ENCODE measurements around the gene PPIL4. TPM values are rescaled to one million over a fixed set of nuclear protein-coding genes. Genes with fewer than 3 reads are reported as not detected.
"Not testable (repeated sequence)": the region's sequence is repeated elsewhere in the genome, so short reads cannot be mapped to it uniquely, and the experiment has no call there.

PPIL4 gene
- total RNA-seq, 2 experiments from 2014 or later = 21.6 to 36.3 TPM

DNA sequence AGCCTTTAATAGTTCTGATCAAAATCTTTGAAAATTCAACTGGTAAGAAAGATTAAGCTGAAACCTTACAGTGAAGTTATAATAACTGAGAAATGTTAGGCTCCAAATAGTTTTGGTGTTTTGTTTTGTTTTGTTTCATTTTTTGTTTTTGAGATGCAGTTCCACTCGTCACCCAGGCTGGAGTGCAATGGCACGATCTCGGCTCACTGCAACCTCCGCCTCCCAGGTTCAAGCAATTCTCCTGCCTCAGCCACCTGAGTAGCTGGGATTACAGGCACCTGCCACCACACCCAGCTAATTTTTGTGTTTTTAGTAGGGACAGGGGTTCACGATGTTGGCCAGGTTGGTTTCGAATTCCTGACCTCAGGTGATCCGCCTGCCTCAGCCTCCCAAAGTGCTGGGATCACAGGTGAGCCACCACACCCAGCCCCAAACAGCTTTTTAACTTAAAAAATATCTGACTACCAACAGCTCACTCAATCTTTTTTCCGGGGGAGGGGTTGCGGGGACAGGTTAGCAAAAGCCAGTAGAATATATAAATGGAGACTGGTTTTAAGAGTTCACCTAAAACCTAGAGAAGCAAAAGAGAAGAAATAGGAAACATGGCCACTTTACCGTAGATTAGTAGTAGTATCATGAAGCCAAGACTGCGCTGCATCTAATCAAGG is 50.4 kb downstream of the PPIL4 start:
- H3K4me2 ChIP-seq (ENCODE audit: low read length); H3K4me1 ChIP-seq (ENCODE audit: insufficient read depth, low read length, poor library complexity, severe bottlenecking); H2AFZ ChIP-seq (ENCODE audit: low read length); DNase-seq (ENCODE audit: low spot score); H3K9me3 ChIP-seq (ENCODE audit: low read length); H3K36me3 ChIP-seq (ENCODE audit: insufficient read depth, low read length); H3K27ac ChIP-seq (ENCODE audit: low read depth, low read length, poor library complexity, severe bottlenecking); H4K20me1 ChIP-seq (ENCODE audit: insufficient read depth, low read length); BruUV-seq (replicated peaks); H3K79me2 ChIP-seq (ENCODE audit: insufficient read depth, low read depth, low read length); intact Hi-C loops (cut with micrococcal nuclease; ENCODE audit: unreplicated experiment); CTCF ChIA-PET (ENCODE audit: unreplicated experiment); H3K9me2 ChIP-seq (ENCODE audit: insufficient read depth, low read length); H3K4me3 ChIP-seq (ENCODE audit: low read depth, low read length, poor library complexity, severe bottlenecking): not testable (repeated sequence)
- POLR2A ChIA-PET = interaction anchor here (0.6 to 1.7 kb wide), 4 partner anchors 8 to 303 kb away, joined by 3 to 6 read pairs (median 4); no protein-coding TSS in a partner anchor

DNA sequence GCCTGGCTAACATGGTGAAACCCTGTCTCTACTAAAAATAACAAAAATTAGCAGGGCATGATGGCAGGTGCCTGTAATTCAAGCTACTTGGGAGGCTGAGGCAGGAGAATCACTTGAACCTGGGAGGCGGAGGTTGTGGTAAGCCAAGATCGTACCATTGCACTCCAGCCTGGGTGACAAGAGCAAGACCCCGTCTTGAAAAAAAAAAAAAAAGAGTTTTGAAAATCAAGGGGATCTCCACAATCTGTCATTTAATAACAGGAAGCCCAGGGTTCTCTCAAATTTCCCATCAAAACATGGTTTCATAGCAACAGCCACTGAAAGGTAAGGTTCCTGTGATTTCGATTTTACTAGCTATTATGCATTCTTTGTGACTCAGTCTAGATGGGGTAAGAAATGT is 51.0 kb downstream of the PPIL4 start:
- intact Hi-C loops (cut with micrococcal nuclease; ENCODE audit: unreplicated experiment); DNase-seq (ENCODE audit: low spot score); H3K27ac ChIP-seq (ENCODE audit: low read depth, low read length, poor library complexity, severe bottlenecking); H3K79me2 ChIP-seq (ENCODE audit: insufficient read depth, low read depth, low read length); H3K4me3 ChIP-seq (ENCODE audit: low read depth, low read length, poor library complexity, severe bottlenecking); H3K9me2 ChIP-seq (ENCODE audit: insufficient read depth, low read length); H3K9me3 ChIP-seq (ENCODE audit: low read length); H3K4me2 ChIP-seq (ENCODE audit: low read length); H3K36me3 ChIP-seq (ENCODE audit: insufficient read depth, low read length); H3K4me1 ChIP-seq (ENCODE audit: insufficient read depth, low read length, poor library complexity, severe bottlenecking); H2AFZ ChIP-seq (ENCODE audit: low read length); H4K20me1 ChIP-seq (ENCODE audit: insufficient read depth, low read length); BruUV-seq (replicated peaks); CTCF ChIA-PET (ENCODE audit: unreplicated experiment): not testable (repeated sequence)
- POLR2A ChIA-PET = interaction anchor here (1.0 to 1.7 kb wide), 2 partner anchors 8 to 11 kb away, joined by 3 to 6 read pairs; no protein-coding TSS in a partner anchor

DNA sequence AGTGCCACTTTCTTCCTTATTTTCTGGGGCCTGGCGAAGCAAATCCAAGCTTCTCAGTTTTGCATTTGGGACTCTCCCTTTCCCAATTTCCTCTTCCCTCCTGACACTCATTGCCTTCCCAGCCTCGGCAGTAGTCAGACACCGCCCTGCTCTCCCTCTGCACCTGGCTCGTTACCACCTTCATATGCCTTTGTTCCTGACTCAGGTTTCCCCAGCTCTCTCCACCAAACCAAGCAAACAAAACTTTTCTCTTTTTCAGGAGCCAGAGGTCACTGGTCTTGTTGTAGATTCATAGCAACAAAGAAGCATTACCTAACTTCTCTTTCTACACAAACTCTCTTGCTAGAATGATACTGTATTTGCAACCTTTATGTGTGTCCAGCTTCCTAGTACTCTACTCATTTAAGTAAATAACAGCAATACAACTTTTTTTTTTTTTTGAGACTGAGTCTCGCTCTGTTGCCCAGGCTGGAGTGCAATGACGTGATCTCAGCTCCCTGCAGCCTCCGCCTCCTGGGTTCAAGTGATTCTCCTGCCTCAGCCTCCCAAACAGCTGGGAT is 52.0 kb downstream of the PPIL4 start:
- no peak overlapping the region for H3K4me2 ChIP-seq (ENCODE audit: low read length)

More for the DNA sequence above, 52.0 kb downstream of the PPIL4 start:
- Histone ChIP-seq H3K36me3 (ENCODE audit: insufficient read depth, low read length) (no peaks in the 10 kb centered on the region), H3K9me2 (ENCODE audit: insufficient read depth, low read length) (no peaks in the 10 kb centered on the region), H3K27ac (ENCODE audit: low read depth, low read length, poor library complexity, severe bottlenecking) (no peak overlapping the region), H3K4me3 (ENCODE audit: low read depth, low read length, poor library complexity, severe bottlenecking) (no peak overlapping the region), H4K20me1 (ENCODE audit: insufficient read depth, low read length) (no peaks in the 10 kb centered on the region), H3K9me3 (ENCODE audit: low read length) (no peaks in the 10 kb centered on the region), H2AFZ (ENCODE audit: low read length) (no peak overlapping the region), H3K79me2 (ENCODE audit: insufficient read depth, low read depth, low read length) (no peaks in the 10 kb centered on the region), H3K4me1 (ENCODE audit: insufficient read depth, low read length, poor library complexity, severe bottlenecking) (peaks cover 6% of the 10 kb centered on the region)
- TF ChIP-seq, protein P1, sequence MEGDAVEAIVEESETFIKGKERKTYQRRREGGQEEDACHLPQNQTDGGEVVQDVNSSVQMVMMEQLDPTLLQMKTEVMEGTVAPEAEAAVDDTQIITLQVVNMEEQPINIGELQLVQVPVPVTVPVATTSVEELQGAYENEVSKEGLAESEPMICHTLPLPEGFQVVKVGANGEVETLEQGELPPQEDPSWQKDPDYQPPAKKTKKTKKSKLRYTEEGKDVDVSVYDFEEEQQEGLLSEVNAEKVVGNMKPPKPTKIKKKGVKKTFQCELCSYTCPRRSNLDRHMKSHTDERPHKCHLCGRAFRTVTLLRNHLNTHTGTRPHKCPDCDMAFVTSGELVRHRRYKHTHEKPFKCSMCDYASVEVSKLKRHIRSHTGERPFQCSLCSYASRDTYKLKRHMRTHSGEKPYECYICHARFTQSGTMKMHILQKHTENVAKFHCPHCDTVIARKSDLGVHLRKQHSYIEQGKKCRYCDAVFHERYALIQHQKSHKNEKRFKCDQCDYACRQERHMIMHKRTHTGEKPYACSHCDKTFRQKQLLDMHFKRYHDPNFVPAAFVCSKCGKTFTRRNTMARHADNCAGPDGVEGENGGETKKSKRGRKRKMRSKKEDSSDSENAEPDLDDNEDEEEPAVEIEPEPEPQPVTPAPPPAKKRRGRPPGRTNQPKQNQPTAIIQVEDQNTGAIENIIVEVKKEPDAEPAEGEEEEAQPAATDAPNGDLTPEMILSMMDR (conservative IDR thresholded peaks at IDR 0.05; ENCODE audit: low read length) = no peak
- TF ChIP-seq EZH2phosphoT487 (IDR thresholded peaks at IDR 0.05; ENCODE audit: borderline replicate concordance, low read depth, low read length) = no peak
- BruUV-seq (replicated peaks) = no TSS peak
- CTCF ChIA-PET (ENCODE audit: unreplicated experiment) = no interaction called here
- intact Hi-C loops (cut with micrococcal nuclease; ENCODE audit: unreplicated experiment) = no loop called here
- POLR2A ChIA-PET = interaction anchor here (0.7 to 1.7 kb wide), 3 partner anchors 9 to 134 kb away, joined by 3 read pairs; no protein-coding TSS in a partner anchor
- no peak for DNase-seq (ENCODE audit: low spot score)

Measured in OCI-LY7 (cell line).